Lower leg skin (tissue), 4 donors: Measurements from ENCODE around the gene NFATC2. TPM values are rescaled to one million over a fixed set of nuclear protein-coding genes. Genes with fewer than 3 reads are reported as not detected.

Experiments used
- DNase-seq, 2 donors: peaks; one replicate each; pipeline ENCODE4 v3.0.0-alpha.2; 2019; ENCODE audit warnings: low spot score in 2 of 2
- H3K4me3 ChIP-seq: fragments of 200-600 bp; sonication (generic); 2 replicates; pipeline ENCODE4 v1.5.1; 2017; ENCODE audit warnings: mild to moderate bottlenecking, low read depth; ENCODE audit not compliant: poor library complexity, severe bottlenecking
- POLR2A ChIP-seq, 2 donors: fragments of 450-650 bp; IDR thresholded peaks; one replicate each; pipeline ENCODE4 v1.6.1; 2016 to 2017; ENCODE audit warnings: antibody characterized with exemption in 2 of 2, mild to moderate bottlenecking in 1 of 2, moderate library complexity in 1 of 2
- WGBS, 2 donors: methylation state at CpG; one replicate each; pipeline ENCODE4 v1.1.5; 2018; 5-methylcytosine and 5-hydroxymethylcytosine counted together
- intact Hi-C: fragments of 100-400 bp; cut with DNase I; formaldehyde crosslinking; loops from one replicate; pipeline ENCODE4 v1.15.0; 2023; ENCODE audit warnings: low total_unique reads
- total RNA-seq, 4 donors: library from RNA; depleted of rRNA; stranded (reverse); fragments of >200 nt; gene quantifications; one replicate each; pipeline ENCODE4 v1.1.0, GENCODE V29; 2016
- TF ChIP-seq, protein P1 (sequence below), 3 donors: fragments of 450-650 bp; IDR thresholded peaks; one replicate each; pipeline ENCODE4 v1.5.1; 2016; ENCODE audit warnings: antibody characterized with exemption in 3 of 3, mild to moderate bottlenecking in 3 of 3, moderate library complexity in 2 of 3

NFATC2 gene
- total RNA-seq, 4 donors from 2014 or later = 4.0 to 10.4 (median 5.1) TPM

DNA sequence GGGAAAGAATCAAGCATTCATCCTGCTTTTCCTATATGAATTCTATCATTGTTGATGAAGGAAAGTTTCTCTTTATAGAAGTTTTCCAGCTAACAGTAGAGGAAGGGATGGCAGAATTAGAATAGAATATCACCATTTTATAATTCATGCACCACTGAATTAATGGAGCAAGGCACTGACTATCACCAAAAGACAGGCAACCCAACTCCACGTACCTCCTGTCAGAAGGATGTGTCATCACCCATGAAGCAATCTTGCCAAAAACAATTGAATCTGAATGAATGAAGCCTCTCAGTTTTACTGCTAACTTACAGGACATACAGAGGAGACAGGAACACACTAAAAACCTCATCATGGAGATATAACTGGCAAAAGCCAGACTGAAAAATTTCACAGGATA, 122.4 kb downstream of the NFATC2 start:
- DNase-seq = no peak
- no peak for TF ChIP-seq POLR2A (IDR thresholded peaks at IDR 0.05)
- TF ChIP-seq, protein P1, sequence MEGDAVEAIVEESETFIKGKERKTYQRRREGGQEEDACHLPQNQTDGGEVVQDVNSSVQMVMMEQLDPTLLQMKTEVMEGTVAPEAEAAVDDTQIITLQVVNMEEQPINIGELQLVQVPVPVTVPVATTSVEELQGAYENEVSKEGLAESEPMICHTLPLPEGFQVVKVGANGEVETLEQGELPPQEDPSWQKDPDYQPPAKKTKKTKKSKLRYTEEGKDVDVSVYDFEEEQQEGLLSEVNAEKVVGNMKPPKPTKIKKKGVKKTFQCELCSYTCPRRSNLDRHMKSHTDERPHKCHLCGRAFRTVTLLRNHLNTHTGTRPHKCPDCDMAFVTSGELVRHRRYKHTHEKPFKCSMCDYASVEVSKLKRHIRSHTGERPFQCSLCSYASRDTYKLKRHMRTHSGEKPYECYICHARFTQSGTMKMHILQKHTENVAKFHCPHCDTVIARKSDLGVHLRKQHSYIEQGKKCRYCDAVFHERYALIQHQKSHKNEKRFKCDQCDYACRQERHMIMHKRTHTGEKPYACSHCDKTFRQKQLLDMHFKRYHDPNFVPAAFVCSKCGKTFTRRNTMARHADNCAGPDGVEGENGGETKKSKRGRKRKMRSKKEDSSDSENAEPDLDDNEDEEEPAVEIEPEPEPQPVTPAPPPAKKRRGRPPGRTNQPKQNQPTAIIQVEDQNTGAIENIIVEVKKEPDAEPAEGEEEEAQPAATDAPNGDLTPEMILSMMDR (IDR thresholded peaks at IDR 0.05) = no peak
- WGBS, 2 donors = 31 to 37% methylated on average over 1 of the region's 1 CpG
- no peak overlapping the region for H3K4me3 ChIP-seq
- intact Hi-C loops = no loop called here

DNA sequence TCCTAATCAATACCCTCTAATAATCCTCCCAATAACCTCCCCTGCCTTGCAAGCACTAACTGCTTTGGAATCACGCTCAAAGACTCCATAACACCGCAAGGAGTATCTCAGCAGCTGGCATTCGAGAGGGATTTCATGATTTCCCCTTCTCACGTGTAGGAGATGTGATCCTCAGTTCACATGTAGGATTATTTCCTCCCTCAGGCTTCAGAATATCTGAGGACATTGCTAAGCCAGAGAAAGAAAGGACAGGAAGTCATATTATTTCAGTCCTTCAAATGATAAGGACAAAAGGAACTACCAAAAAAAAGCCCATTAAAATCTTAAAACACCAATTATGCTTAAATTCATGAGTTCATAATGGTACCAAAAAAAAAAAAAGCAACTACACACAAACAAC, 122.9 kb downstream of the NFATC2 start:
- WGBS, 2 donors = 86 to 87% methylated on average over 4 of the region's 4 CpGs
- intact Hi-C loops = no loop called here
- TF ChIP-seq, protein P1 (IDR thresholded peaks at IDR 0.05) = no peak
- TF ChIP-seq POLR2A (IDR thresholded peaks at IDR 0.05) = no peak
- H3K4me3 ChIP-seq = no peak overlapping the region
- no peak for DNase-seq

DNA sequence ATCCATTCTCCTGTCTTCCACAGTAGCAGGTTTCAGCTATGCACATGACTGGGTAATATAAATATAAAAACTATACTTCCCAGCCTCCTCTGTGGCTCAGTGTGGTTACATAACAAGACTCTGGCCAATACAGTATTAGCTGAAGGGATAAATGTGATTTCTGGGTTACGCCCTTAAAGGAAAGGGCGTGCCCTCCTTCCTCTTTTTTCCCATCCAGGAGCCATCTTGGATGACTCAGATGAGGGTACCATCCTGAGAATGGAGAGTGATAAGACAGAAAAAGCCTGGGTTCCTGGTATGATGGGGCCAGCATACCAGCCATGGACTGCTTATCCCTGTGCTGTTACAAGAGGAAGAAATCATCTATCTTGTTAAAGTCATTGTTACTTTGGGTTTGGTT, 123.3 kb downstream of the NFATC2 start:
- DNase-seq = no peak
- TF ChIP-seq POLR2A (IDR thresholded peaks at IDR 0.05) = no peak
- TF ChIP-seq, protein P1 (IDR thresholded peaks at IDR 0.05) = no peak
- 70 to 85% methylated on average over 2 of the region's 2 CpGs for WGBS, 2 donors
- intact Hi-C loops = no loop called here
- H3K4me3 ChIP-seq = no peak overlapping the region

DNA sequence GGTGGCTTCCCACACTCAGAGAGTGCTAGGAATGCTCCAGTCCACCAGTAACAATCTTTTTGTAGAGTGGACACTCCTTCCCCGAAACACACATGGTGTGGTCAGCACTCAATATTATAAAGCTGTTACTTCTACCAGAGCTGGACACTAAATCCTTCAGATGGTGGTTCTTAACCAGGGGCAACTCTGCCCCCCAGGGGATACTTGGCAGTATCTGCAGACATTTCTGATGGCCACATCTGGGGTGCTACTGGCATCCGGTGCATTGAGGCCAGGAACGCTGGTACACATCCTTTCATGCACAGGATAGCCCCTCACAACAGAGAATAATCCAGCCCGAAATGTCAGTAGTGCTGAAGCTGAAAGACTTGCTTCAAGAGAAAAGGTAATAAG, 124.4 kb downstream of the NFATC2 start:
- no peak for DNase-seq
- intact Hi-C loops = no loop called here
- WGBS, 2 donors = 73 to 97% methylated on average over 4 of the region's 4 CpGs
- no peak overlapping the region for H3K4me3 ChIP-seq
- no peak for TF ChIP-seq POLR2A (IDR thresholded peaks at IDR 0.05)
- TF ChIP-seq, protein P1 (IDR thresholded peaks at IDR 0.05) = no peak

DNA sequence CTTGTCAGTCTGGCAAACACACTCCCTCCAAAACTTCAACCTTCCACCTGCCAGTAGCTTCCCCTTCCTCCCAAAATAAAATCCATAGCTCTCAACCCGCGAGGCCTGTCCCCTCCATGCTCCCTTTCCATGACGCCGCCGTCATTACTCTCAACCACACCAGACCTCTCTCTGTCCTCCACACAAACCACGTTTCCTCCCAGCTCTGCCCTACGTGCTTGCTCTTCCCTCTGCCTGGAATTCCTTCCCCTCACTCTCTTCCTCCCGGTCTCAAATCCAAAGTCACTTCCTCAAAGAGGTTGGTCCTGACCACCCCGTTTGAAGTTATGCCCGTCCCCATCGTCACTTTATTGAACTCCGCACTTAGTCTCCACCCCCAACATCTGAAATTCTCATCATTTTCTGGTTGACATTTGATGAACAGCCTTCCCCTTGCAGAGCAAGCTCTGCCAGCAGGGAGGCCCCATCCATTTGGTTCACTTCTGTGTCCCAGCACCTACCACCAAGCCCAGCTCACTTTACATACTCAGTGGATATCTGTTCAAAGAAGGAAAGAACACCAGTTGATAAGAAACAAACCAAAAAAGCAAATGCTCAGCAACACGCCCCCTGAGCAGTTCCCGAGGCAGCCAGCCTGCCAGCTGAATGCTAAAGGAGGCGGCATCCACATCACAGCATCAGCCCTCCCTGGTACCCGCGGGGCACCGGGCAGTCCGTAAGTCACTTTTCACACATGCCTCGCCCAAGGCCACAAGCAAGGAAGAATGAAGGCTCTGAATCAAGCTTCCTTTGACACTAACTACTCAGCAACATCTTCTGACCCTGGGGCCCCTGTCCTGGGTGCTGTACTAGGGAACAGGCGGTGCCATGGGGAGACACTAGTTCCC, 125.0 kb downstream of the NFATC2 start:
- no peak for DNase-seq
- WGBS, 2 donors = 75 to 83% methylated on average over 21 of the region's 21 CpGs
- TF ChIP-seq, protein P1 (IDR thresholded peaks at IDR 0.05) = no peak
- TF ChIP-seq POLR2A (IDR thresholded peaks at IDR 0.05) = no peak
- intact Hi-C loops = no loop called here
- H3K4me3 ChIP-seq = no peak overlapping the region
